ENCODE results near the gene STPG4. TPM values are rescaled to one million over a fixed set of nuclear protein-coding genes. Genes with fewer than 3 reads are reported as not detected.

The STPG4 gene
- total and polyA plus RNA-seq, 2 of the 8 experiments (the other 6 are each of a cell fraction or from before 2014, with no cell fraction given): 0.28 TPM; not detected in 1

DNA sequence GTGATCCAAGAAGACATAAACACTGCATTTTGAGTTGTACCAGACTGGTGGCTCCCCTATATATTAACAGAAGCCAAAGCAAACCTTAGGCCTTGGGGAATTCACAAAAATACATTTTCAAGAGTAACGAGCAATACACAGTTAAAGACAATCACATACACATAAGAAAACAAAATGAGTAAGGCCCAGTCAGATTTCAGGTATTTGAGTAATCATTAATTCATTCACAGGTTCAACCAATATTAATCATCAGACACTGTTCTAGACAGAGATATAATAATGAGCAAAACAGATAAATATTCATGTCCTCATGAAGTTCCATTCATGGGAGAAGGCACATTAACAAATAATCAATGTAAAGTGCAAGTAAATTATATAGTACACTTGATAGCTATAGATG, 9.6 kb downstream of the STPG4 start:
- Histone ChIP-seq H3K4me2 (ENCODE audit: insufficient read depth in 1 of 2, low read depth in 2 of 2, low read length in 2 of 2) (no peak overlapping the region), H3K79me1 (ENCODE audit: low read depth, low read length) (no peaks in the 10 kb centered on the region), H3K79me2 (ENCODE audit: control insufficient read depth in 1 of 2, insufficient read depth in 2 of 2, low read length in 2 of 2) (no peaks in the 10 kb centered on the region), H3K56ac (replicated peaks; ENCODE audit: insufficient read length, low read depth, low read length) (no peak overlapping the region), H3K4ac (replicated peaks; ENCODE audit: insufficient read length, low read depth, low read length) (no peak overlapping the region), H4K91ac (replicated peaks; ENCODE audit: insufficient read length, low read length) (no peak overlapping the region), H3K4me3 (ENCODE audit: extremely low read depth in 1 of 4, insufficient read depth in 2 of 4, low read depth in 3 of 4, low read length in 4 of 4) (no peak overlapping the region), H4K20me1 (replicated peaks in 1 of 2; ENCODE audit: control insufficient read depth in 1 of 2, insufficient read depth in 2 of 2, low read length in 2 of 2) (no peaks in the 10 kb centered on the region), H3K23ac (ENCODE audit: insufficient read length) (no peak overlapping the region), H2AFZ (ENCODE audit: low read length) (no peak overlapping the region), H2BK5ac (ENCODE audit: low read depth, low read length) (no peak overlapping the region), H3K18ac (ENCODE audit: extremely low read depth, low read length) (no peak overlapping the region), H3K9ac (replicated peaks in 1 of 4; ENCODE audit: extremely low read depth in 1 of 4, low read depth in 3 of 4, low read length in 3 of 4) (no peak overlapping the region), H3K27me3 (replicated peaks in 1 of 4; ENCODE audit: control insufficient read depth in 3 of 4, extremely low read depth in 1 of 4, insufficient read depth in 3 of 4, low read length in 3 of 4) (no peaks in the 10 kb centered on the region), H3K4me1 (replicated peaks in 1 of 4; ENCODE audit: control insufficient read depth in 3 of 4, insufficient read depth in 4 of 4, low read length in 3 of 4) (no peaks in the 10 kb centered on the region), H4K5ac (ENCODE audit: insufficient read length, low read depth, low read length) (no peak overlapping the region), H3K9me3 (ENCODE audit: insufficient read depth in 2 of 2, low read depth in 1 of 2, low read length in 1 of 2) (no peaks in the 10 kb centered on the region), H2BK20ac (ENCODE audit: low read length) (no peak overlapping the region), H3K23me2 (ENCODE audit: low read depth, low read length) (peaks cover 2% of the 10 kb centered on the region; the same call in 1 of the 2 replicates), H3K14ac (ENCODE audit: insufficient read length) (no peak overlapping the region), H3K27ac (ENCODE audit: low read depth, low read length) (no peak overlapping the region), H2BK12ac (ENCODE audit: low read depth, low read length) (no peak overlapping the region), H2BK15ac (ENCODE audit: low read length) (no peak overlapping the region), H3K36me3 (ENCODE audit: control insufficient read depth in 2 of 4, insufficient read depth in 4 of 4, low read length in 3 of 4) (peaks cover 2 to 13% (median 8%) of the 10 kb centered on the region in 4 experiments; a peak in 6 of 8 replicates), H4K8ac (ENCODE audit: extremely low read depth, insufficient read depth, low read length) (no peak overlapping the region), H2BK120ac (replicated peaks; ENCODE audit: low read depth, low read length) (no peak overlapping the region), H2AK5ac (ENCODE audit: low read depth, low read length) (no peak overlapping the region)
- WGBS, 2 experiments (ENCODE audit: extremely low coverage in 1 of 2, insufficient coverage in 1 of 2, insufficient read length in 1 of 2, insufficient replicate concordance in 2 of 2, low coverage in 1 of 2, low lambda C conversion rate in 2 of 2, missing lambda C conversion rate in 1 of 2): 89% methylated on average over 1 of the region's 1 CpG; no CpG with 5 or more reads in 1 of the 2 experiments
- ChIA-PET POLR2A (ENCODE audit: partially characterized antibody) (no interaction called here), CTCF (ENCODE audit: partially characterized antibody) (interaction anchor here (0.8 kb wide), 1 partner anchor 119 kb away, joined by 3 read pairs; no protein-coding TSS in a partner anchor)
- no peak for TF ChIP-seq MAFK (IDR thresholded peaks at IDR 0.05; ENCODE audit: low read depth, low read length)
- no peak for TF ChIP-seq CHD1 (IDR thresholded peaks at IDR 0.05; ENCODE audit: low read depth, low read length)
- no peak for TF ChIP-seq SAP30 (IDR thresholded peaks at IDR 0.05; ENCODE audit: insufficient read depth, insufficient replicate concordance, low read length)
- TF ChIP-seq CBX5 (IDR thresholded peaks at IDR 0.05; ENCODE audit: low read depth, low read length): no peak
- TF ChIP-seq CHD2 (IDR thresholded peaks at IDR 0.05; ENCODE audit: low read length): no peak
- no peak for TF ChIP-seq CTBP2 (IDR thresholded peaks at IDR 0.05; ENCODE audit: borderline replicate concordance, insufficient read depth, insufficient read length, low read length)
- no peak for TF ChIP-seq SIRT6 (IDR thresholded peaks at IDR 0.05; ENCODE audit: low read length)
- TF ChIP-seq RAD21 (IDR thresholded peaks at IDR 0.05 in 1 of 2, conservative IDR thresholded peaks at IDR 0.05 in 1 of 2; ENCODE audit: low read depth in 2 of 2, low read length in 2 of 2): no peak
- TF ChIP-seq EGR1 (IDR thresholded peaks at IDR 0.05; ENCODE audit: borderline replicate concordance, low read depth, low read length): no peak
- no peak for TF ChIP-seq POLR2AphosphoS5 (IDR thresholded peaks at IDR 0.05; ENCODE audit: low read depth, low read length)
- TF ChIP-seq SP2 (IDR thresholded peaks at IDR 0.05; ENCODE audit: low read length): no peak
- FAIRE-seq (no peak), DNase-seq (ENCODE audit: low read depth in 1 of 2, low spot score in 2 of 2) (no peak)

Data from H1 (cell line).